C1 segment of cervical spinal cord (tissue), 14 donors: ENCODE data around the gene MPND.
"Not testable (repeated sequence)": the region's sequence is repeated elsewhere in the genome, so short reads cannot be mapped to it uniquely, and the experiment has no call there.

Experiments used
- DNase-seq, 14 donors: peaks; one replicate each; lab custom pipeline; 2025; lab: John Stamatoyannopoulos, UW

MPND gene

GRCh38 chr19:4349225-4349624, 5.9 kb downstream of the MPND start:
- DNase-seq, result not testable (repeated sequence)

- DNase-seq, result no peak
These were observed 6.7 kb downstream of the MPND start for GRCh38 chr19:4350111-4350510.

- no peak for DNase-seq
These were observed 7.4 kb downstream of the MPND start for GRCh38 chr19:4350726-4351125.

DNA sequence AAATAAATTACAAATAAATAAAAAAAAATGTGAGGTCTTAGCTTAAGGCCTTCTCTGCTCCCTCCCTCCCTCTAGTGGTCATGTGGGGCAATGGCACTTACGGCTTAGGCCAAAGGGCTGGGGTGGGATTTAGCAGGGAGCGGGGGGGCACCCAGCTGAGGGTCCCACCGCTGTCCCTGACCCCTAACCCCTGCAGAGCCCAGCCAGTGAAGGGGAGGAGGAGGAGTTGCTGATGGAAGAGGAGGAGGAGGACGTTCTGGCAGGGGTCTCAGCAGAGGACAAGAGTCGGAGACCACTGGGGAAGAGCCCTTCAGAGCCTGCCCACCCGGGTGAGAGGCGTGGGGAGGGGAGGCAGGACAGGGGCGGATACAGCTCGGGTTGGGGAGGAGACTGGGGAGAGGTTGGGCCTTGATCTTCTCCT, 9.3 kb downstream of the MPND start:
- peak in 4 of 14 donors; percentile 4 to 26 (median 18) for DNase-seq

DNA sequence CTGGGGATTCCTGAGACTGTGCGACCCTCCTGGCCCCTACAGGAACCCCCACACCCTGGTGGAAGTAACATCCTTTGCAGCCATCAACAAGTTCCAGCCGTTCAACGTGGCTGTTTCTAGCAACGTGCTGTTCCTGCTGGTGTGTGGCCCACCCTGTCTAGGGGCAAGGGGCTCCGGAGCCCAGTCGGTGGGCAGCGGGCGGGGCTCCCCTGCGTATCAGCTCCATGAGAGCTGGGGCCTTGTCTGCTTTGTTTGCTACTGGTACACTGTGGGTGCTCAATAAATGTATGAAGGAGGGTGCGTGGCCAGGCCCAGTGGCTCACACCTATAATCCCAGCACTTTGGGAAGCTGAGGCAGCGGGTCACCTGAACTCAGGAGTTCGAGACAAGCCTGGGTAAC, 10.9 kb downstream of the MPND start:
- DNase-seq, result no peak

- DNase-seq, result no peak
These were observed 11.5 kb downstream of the MPND start for GRCh38 chr19:4354897-4355296.

DNA sequence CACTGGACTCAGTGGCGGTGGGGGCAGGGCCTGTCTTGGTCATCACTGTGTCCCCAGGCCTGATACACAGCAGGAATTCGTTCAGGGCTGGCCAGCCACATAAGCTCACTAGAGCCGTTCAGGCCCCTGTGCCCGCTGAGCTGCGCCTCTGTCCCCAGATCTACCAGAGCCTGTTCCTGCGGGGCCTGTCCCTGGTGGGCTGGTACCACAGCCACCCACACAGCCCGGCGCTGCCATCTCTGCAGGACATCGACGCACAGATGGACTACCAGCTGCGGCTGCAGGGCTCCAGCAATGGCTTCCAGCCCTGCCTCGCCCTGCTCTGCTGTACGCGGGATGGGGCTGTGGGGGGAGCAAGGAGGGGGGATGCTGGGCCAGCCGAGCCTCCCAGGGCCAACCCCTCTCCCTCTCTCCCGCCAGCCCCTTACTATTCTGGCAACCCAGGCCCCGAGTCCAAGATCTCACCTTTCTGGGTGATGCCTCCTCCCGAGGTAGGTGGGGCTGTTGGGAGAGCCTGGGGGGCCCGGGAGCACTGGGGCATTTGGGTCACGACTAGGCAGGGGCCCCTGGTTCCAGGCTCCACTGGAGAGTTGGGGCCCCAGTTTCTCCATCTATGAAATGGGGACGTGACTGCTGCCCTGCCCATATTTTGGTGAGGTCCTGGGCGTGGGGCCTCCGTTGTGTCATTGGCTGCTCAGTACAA, 13.9 kb downstream of the MPND start:
- peak in 2 of 14 donors; percentile 16 to 35 for DNase-seq

DNA sequence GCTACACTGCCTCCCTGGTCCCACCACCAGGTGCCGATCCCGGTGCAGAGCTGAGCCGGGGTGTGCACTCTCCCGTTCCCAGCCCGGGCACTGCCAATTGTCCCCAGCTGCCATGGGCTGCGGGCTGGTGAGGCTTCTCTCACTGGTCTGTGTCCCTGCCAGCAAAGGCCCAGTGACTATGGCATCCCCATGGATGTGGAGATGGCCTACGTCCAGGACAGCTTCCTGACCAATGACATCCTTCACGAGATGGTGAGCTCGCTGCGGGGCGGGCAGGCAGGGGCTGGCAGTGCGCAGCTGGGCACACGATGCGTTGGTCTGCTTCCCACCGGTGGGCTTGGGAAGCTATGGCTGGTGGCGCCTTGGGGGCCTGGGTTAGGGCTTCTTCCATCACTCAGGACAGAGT, 14.6 kb downstream of the MPND start:
- DNase-seq, result no peak

DNA sequence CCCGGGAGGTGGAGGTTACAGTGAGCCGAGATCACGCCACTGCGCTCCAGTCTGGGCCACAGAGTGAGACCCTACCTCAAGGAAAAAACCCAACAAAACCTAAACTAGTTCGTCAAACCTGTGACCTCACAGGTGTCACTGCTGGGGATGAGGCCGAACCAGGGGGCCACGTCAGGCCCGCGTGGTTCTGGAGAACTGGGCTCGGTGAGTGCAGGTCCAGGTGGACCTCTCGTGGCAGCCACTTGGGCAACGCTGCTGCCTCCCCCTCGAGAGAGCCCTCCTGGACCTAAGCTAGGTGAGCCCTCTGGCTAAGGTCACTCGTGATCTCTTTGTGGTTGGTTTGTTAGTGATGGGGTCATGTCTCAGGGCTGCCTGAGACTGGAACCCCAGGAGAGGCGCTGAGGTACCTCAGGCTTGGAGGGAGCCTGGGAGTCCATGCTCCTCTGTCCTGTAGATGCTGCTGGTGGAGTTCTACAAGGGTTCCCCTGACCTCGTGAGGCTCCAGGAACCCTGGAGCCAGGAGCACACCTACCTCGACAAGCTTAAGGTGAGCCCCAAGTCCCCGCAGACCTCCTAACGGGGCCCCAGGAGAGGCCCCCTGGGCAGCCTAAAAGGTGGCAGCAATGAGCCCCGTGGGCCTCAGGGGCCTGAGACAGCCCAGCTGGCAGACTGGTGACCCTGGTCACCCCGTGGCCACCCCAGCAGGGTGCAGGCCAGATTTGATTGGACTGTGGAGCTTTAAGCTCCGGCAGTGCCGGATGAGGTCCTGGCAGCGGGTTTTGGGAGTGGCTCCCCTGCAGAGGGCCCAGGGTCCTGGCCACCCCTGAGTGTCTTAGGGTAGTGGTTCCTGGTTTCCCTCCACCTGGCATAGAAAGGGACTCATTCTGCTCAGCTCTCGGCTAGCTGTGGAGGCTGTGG, 15.6 kb downstream of the MPND start:
- DNase-seq, result no peak

GRCh38 chr19:4359627-4360000, 16.3 kb downstream of the MPND start:
- no peak for DNase-seq

DNA sequence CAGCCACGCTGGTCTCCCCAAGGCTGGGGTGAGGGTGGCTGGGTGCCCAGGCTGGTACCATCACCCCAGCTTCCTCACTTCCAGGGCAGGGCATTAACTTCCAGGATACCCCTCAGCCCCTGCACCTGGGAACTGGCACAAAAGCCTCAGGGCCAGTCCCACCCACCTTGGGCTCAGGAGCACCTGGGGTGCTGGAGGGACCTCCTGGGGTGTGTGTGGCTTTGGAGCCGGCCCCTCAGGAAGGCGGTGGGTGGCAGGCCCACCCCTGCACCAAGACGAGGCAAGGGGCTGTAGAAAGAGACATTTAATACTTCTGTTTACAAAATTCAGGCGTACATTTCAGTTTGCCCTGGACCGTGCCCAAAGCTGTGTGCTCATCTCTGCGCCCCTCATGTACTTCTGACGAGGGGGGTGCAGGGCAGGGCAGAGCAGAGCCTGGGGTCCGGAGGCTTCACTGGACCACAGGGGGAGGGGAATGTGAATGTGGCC, 16.8 kb downstream of the MPND start:
- no peak for DNase-seq

DNA sequence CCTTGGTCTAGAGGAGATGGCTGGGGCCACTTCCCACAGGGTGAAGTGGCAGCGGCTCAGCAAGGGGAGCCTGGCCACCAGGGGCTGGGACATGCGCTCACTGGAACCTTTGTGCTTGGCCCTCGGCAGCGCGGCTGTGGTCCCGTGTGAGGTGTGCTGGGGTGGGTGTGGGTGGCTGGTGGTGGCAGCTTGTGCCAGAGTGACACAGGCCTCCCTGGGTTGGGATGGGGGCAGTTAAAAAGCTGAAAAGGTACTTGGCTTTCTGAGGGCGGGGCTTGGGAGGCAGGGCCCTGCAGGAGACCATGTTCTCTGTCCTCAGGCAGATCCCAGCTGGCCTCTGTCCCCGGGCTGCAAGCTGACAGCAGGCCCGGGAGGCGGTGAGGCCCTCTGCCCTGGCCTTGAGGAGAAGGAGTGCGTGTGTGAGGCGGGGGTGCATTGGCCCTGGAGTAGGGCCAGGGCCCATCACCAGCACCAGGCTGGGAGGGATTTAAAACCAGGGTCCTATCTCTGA, 17.3 kb downstream of the MPND start:
- peak in 1 of 14 donors; percentile 37 for DNase-seq

GRCh38 chr19:4361152-4362046, 18.0 kb downstream of the MPND start:
- DNase-seq, result no peak

DNA sequence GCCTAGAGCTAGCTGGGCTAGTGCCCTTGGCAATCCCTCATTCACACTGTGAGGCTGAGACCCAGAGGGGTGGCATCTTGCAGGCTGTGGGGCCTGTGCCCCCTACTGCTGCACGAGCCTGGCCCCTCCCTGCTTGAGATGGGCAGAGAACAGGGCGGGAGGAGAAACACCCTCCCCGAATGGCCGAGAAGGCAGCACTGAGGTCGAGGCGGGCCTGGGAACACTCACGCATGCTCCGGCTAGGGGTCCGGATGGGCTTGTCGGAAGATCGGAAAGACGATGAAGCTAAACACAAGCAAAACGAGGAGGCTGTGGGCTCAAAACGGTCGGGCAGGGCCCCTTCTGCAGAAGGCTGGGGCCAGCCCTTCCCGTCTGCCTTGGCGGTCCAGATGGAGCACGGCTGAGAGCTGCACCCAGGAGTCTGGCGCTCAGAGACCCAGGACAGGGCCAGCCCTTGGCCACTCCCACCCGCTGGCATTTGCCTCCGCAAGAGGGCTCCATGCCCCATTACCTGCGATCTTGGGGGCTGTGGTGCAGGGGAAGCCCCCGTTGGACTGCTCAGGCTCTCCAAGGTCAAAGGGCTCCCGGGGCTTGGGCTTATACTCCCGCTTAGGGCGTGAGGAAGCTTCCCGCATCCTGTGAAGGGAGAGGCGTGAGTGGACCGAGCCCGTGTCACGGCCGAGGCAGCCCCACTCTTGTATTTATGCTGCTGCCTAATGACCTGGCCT, 18.9 kb downstream of the MPND start:
- peak in 1 of 14 donors; percentile 38 for DNase-seq

GRCh38 chr19:4362831-4363545, 19.6 kb downstream of the MPND start:
- peak in 1 of 14 donors; percentile 52 for DNase-seq

GRCh38 chr19:4363571-4364304, 20.4 kb downstream of the MPND start:
- DNase-seq, result no peak

DNA sequence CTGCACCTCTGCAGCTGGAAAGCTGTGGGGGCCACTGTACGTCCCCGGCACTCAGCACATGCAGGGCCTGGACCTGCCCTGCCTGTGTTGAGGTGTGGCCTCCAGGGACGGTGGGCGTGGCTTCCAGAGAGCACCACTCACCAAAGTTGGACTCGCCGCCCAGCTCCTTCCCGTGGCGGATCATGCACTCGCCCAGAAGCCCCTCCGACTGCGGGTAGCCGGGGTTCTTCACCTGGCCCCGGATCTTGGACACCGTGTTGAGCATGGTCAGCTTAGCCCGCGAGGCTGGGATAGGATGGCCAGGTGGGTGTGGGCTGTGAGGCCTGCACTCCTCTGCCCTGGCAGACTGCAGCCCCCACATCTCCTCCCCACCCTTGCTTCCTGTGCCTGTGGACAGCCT, 22.0 kb downstream of the MPND start:
- DNase-seq, result no peak

- DNase-seq, result no peak
These were observed 22.7 kb downstream of the MPND start for GRCh38 chr19:4365791-4366665.
